HEK293T (cell line): ENCODE measurements around the gene HOXD9.

Source experiments
- CTCF ChIA-PET: fragments of 350-600 bp; formaldehyde crosslinking; extraction: SDS; loops from one replicate; lab custom pipeline; 2021; ENCODE audit warnings: antibody characterized with exemption, inconsistent platforms; lab: Yijun Ruan, JAX
- POLR2A ChIA-PET: fragments of 350-600 bp; formaldehyde crosslinking; extraction: SDS; loops from one replicate; lab custom pipeline; 2020; ENCODE audit warnings: antibody characterized with exemption, inconsistent platforms; lab: Yijun Ruan, JAX
- DNase-seq: peaks from one replicate; pipeline ENCODE4 v3.0.0; 2012; ENCODE audit warnings: mixed read lengths; ENCODE audit errors: extremely low spot score
- ARNT ChIP-seq: fragments of 450-650 bp; IDR thresholded peaks from 2 replicates; pipeline ENCODE4 v1.6.1; 2017; ENCODE audit warnings: mild to moderate bottlenecking
- BHLHE40 ChIP-seq: fragments of 450-650 bp; IDR thresholded peaks from 2 replicates; pipeline ENCODE4 v1.6.1; 2016; ENCODE audit warnings: mild to moderate bottlenecking, moderate library complexity, borderline replicate concordance
- CTBP1 ChIP-seq: fragments of 450-650 bp; IDR thresholded peaks from 2 replicates; pipeline ENCODE4 v1.6.1; 2016; ENCODE audit warnings: borderline replicate concordance
- ELF4 ChIP-seq: fragments of 450-650 bp; IDR thresholded peaks from 2 replicates; pipeline ENCODE4 v1.6.1; 2017; ENCODE audit warnings: antibody characterized with exemption
- FOXA1 ChIP-seq: fragments of 450-650 bp; IDR thresholded peaks from 2 replicates; pipeline ENCODE4 v1.6.1; 2016; ENCODE audit warnings: mild to moderate bottlenecking
- FOXK2 ChIP-seq: fragments of 450-650 bp; IDR thresholded peaks from 2 replicates; pipeline ENCODE4 v1.6.1; 2016; ENCODE audit warnings: mild to moderate bottlenecking
- FOXM1 ChIP-seq: fragments of 450-650 bp; IDR thresholded peaks from 2 replicates; pipeline ENCODE4 v1.6.1; 2017; ENCODE audit warnings: mild to moderate bottlenecking, borderline replicate concordance
- HDGF ChIP-seq: fragments of 450-650 bp; IDR thresholded peaks from 2 replicates; pipeline ENCODE4 v1.6.1; 2017; ENCODE audit warnings: antibody characterized with exemption, borderline replicate concordance
- L3MBTL2 ChIP-seq: fragments of 450-650 bp; conservative IDR thresholded peaks from 2 replicates; pipeline ENCODE4 v1.6.1; 2016; ENCODE audit warnings: mild to moderate bottlenecking
- LEF1 ChIP-seq: fragments of 450-650 bp; IDR thresholded peaks from 2 replicates; pipeline ENCODE4 v1.6.1; 2017; ENCODE audit warnings: mild to moderate bottlenecking, borderline replicate concordance
- NFRKB ChIP-seq: fragments of 450-650 bp; IDR thresholded peaks from 2 replicates; pipeline ENCODE4 v1.6.1; 2016; ENCODE audit warnings: mild to moderate bottlenecking, moderate library complexity
- PKNOX1 ChIP-seq: fragments of 450-650 bp; IDR thresholded peaks from 2 replicates; pipeline ENCODE4 v1.6.1; 2016
- SP1 ChIP-seq: fragments of 450-650 bp; IDR thresholded peaks from 2 replicates; pipeline ENCODE4 v1.6.1; 2017
- SUZ12 ChIP-seq: fragments of 450-650 bp; IDR thresholded peaks from 2 replicates; pipeline ENCODE4 v1.6.1; 2016; ENCODE audit warnings: mild to moderate bottlenecking
- TARDBP ChIP-seq: fragments of 450-650 bp; IDR thresholded peaks from 2 replicates; pipeline ENCODE4 v1.6.1; 2016
- ZNF384 ChIP-seq: fragments of 450-650 bp; IDR thresholded peaks from 2 replicates; pipeline ENCODE4 v1.6.1; 2016

Gene HOXD9

GRCh38 chr2:176084611-176085119 is 37.9 kb upstream of the HOXD9 start:
- TF ChIP-seq L3MBTL2 (no peak), ARNT (no peak)
- POLR2A ChIA-PET = no interaction called here
- no peak for DNase-seq
- CTCF ChIA-PET = interaction anchor here (1.0 kb wide), 1 partner anchor 13 kb away, joined by 5 read pairs; no protein-coding TSS in a partner anchor

- DNase-seq = no peak
- CTCF ChIA-PET = interaction anchor here (1.0 kb wide), 2 partner anchors 9 to 12 kb away, joined by 3 to 5 read pairs; no protein-coding TSS in a partner anchor
- TF ChIP-seq FOXM1 (no peak), TARDBP (no peak), SUZ12 (no peak), FOXA1 (no peak), FOXK2 (no peak), BHLHE40 (no peak), CTBP1 (no peak), SP1 (no peak), LEF1 (no peak), ZNF384 (no peak), PKNOX1 (no peak), ELF4 (no peak), ARNT (no peak), L3MBTL2 (no peak), HDGF (no peak)
- POLR2A ChIA-PET = no interaction called here
Measured at GRCh38 chr2:176085120-176085788, 37.3 kb upstream of the HOXD9 start.

GRCh38 chr2:176085861-176086771 is 36.4 kb upstream of the HOXD9 start:
- TF ChIP-seq FOXM1 (no peak), SUZ12 (no peak), CTBP1 (no peak), HDGF (no peak), BHLHE40 (no peak), SP1 (no peak), FOXA1 (no peak), FOXK2 (no peak), ZNF384 (no peak), TARDBP (no peak), ARNT (no peak), LEF1 (no peak), L3MBTL2 (no peak), PKNOX1 (no peak), NFRKB (no peak), ELF4 (no peak)
- POLR2A ChIA-PET = no interaction called here

GRCh38 chr2:176087330-176088047 is 35.0 kb upstream of the HOXD9 start:
- POLR2A ChIA-PET = interaction anchor here (0.7 kb wide), 1 partner anchor 17 kb away, joined by 4 read pairs; no protein-coding TSS in a partner anchor
- CTCF ChIA-PET = interaction anchor here (0.6 kb wide), 1 partner anchor 10 kb away, joined by 4 read pairs; no protein-coding TSS in a partner anchor
- no peak for TF ChIP-seq SUZ12
- no peak for TF ChIP-seq FOXA1
- TF ChIP-seq ZNF384 = no peak
- DNase-seq = no peak

More at GRCh38 chr2:176085861-176086771, 36.4 kb upstream of the HOXD9 start:
- CTCF ChIA-PET = interaction anchor here (1.0 kb wide), 2 partner anchors 8 to 11 kb away, joined by 3 to 5 read pairs; no protein-coding TSS in a partner anchor
- DNase-seq = no peak

GRCh38 chr2:176088048-176088936 is 34.2 kb upstream of the HOXD9 start:
- DNase-seq = no peak
- CTCF ChIA-PET = interaction anchor here (0.6 to 0.7 kb wide), 2 partner anchors 9 kb away, joined by 3 to 4 read pairs; no protein-coding TSS in a partner anchor
- peak; percentile 42; the same call in 1 of the 2 replicates for TF ChIP-seq L3MBTL2
- no peak for TF ChIP-seq ELF4
- no peak for TF ChIP-seq SP1
- TF ChIP-seq TARDBP = 0 out of 2 replicates have a peak, but pooled peaks have one; percentile 38
- POLR2A ChIA-PET = interaction anchor here (0.7 to 1.8 kb wide), 2 partner anchors 16 to 18 kb away, joined by 4 to 5 read pairs; no protein-coding TSS in a partner anchor
